ENCODE measurements around the gene WDR91.

- TF ChIP-seq POLR2A (IDR thresholded peaks at IDR 0.05; ENCODE audit: borderline replicate concordance, extremely low read depth, insufficient read depth, insufficient read length) (no peak), EZH2 (IDR thresholded peaks at IDR 0.05) (no peak), ATF3 (IDR thresholded peaks at IDR 0.05) (no peak), CTCF (IDR thresholded peaks at IDR 0.05 in 2 of 3, conservative IDR thresholded peaks at IDR 0.05 in 1 of 3; ENCODE audit: borderline replicate concordance in 1 of 3, insufficient read depth in 1 of 3, low read depth in 2 of 3, low read length in 2 of 3) (no peak)
These were observed 2.0 kb downstream of the WDR91 start for GRCh38 chr7:135209225-135209834.
